HCT116 (cell line): ENCODE data around the gene ARHGEF16. TPM values are rescaled to one million over a fixed set of nuclear protein-coding genes. Genes with fewer than 3 reads are reported as not detected.

Experiments
- ATAC-seq: fragments of 200-7000 bp; cut with Tn5 transposase; 2 replicates; pipeline ENCODE4 v1.9.1; 2020; ENCODE audit warnings: mild to moderate bottlenecking, moderate library complexity
- BruUV-seq: library from RNA; stranded (reverse); fragments of 400-500 nt; replicated peaks from 2 replicates; lab custom pipeline; 2021; lab: Mats Ljungman, UMichigan
- CTCF ChIA-PET: fragments of 300-600 bp; sonication (Branson Sonifier 250); formaldehyde crosslinking; loops from one replicate; lab custom pipeline; 2021; ENCODE audit warnings: antibody characterized with exemption; lab: Charles Lee
- POLR2A ChIA-PET: fragments of 300-600, 350-600 bp; sonication (Branson Sonifier 250); formaldehyde crosslinking; loops from one replicate; lab custom pipeline; 2021; ENCODE audit warnings: antibody characterized with exemption; lab: Charles Lee
- RAD21 ChIA-PET, 2 experiments: fragments of 300-600 bp; sonication (Branson Sonifier 250); formaldehyde crosslinking; loops; one replicate each; lab custom pipeline; 2023; ENCODE audit warnings: low total read pairs in 2 of 2; ENCODE audit not compliant: uncharacterized antibody in 2 of 2, unreplicated experiment in 2 of 2, low non-redundant PET in 1 of 2; lab: Charles Lee
- DNase-seq: peaks from one replicate; pipeline ENCODE4 v3.0.0-alpha.2; 2010; ENCODE audit warnings: low read depth, low spot score
- H2AFZ ChIP-seq: fragments of 200-600 bp; shearing (Covaris generic), sonication (generic); 2 replicates; pipeline ENCODE4 v1.6.1; 2017; ENCODE audit warnings: low read depth, mixed run types, mixed read lengths, antibody characterized with exemption, low read length; ENCODE audit not compliant: poor library complexity, severe bottlenecking
- H3K27ac ChIP-seq: 2 replicates; pipeline ENCODE4 v1.5.1; 2012; ENCODE audit warnings: low read depth, low read length
- H3K27me3 ChIP-seq: fragments of 200-600 bp; sonication (generic); 2 replicates; pipeline ENCODE4 v1.6.1; 2016; ENCODE audit warnings: mixed run types, low read length, mixed read lengths; ENCODE audit not compliant: insufficient read depth
- H3K36me3 ChIP-seq, 2 experiments: fragments of 200-500 bp in 1 of 2; fragments of 200-600 bp in 1 of 2; sonication (Bioruptor generic) in 1 of 2; sonication (generic) in 1 of 2; 2 replicates each; pipeline versions ENCODE4 v1.5.1 to v1.6.1; 2014 to 2016; ENCODE audit warnings: low read length in 2 of 2, inconsistent platforms in 1 of 2, mixed read lengths in 1 of 2, mixed run types in 1 of 2; ENCODE audit not compliant: insufficient read depth in 2 of 2, control insufficient read depth in 1 of 2
- H3K4me1 ChIP-seq, 2 experiments: fragments of 200-600 bp in 1 of 2; sonication (generic) in 1 of 2; 2 replicates each; pipeline versions ENCODE4 v1.5.1 to v1.6.1; 2012 to 2017; ENCODE audit warnings: low read length in 2 of 2, inconsistent platforms in 1 of 2, mild to moderate bottlenecking in 1 of 2, mixed read lengths in 1 of 2, mixed run types in 1 of 2, moderate library complexity in 1 of 2; ENCODE audit not compliant: insufficient read depth in 2 of 2, control insufficient read depth in 1 of 2
- H3K4me2 ChIP-seq: fragments of 200-600 bp; sonication (generic); 2 replicates; pipeline ENCODE4 v1.6.1; 2017; ENCODE audit warnings: mixed run types, low read length, mixed read lengths
- H3K4me3 ChIP-seq, 2 experiments: fragments of 200-600 bp in 1 of 2; sonication (generic) in 1 of 2; replicated peaks in 1 of 2; 2 replicates each; pipeline ENCODE4 v1.5.1; 2011 to 2016; ENCODE audit warnings: low read length in 2 of 2, control low read depth in 1 of 2, low read depth in 1 of 2, mild to moderate bottlenecking in 1 of 2, mixed read lengths in 1 of 2, mixed run types in 1 of 2
- H3K79me2 ChIP-seq: fragments of 200-600 bp; sonication (generic); 2 replicates; pipeline ENCODE4 v1.6.1; 2017; ENCODE audit warnings: mild to moderate bottlenecking, mixed run types, low read length, moderate library complexity, mixed read lengths; ENCODE audit not compliant: insufficient read depth
- H3K9ac ChIP-seq: fragments of 200-600 bp; sonication (generic); 2 replicates; pipeline ENCODE4 v1.6.1; 2016; ENCODE audit warnings: low read length, mixed read lengths
- H3K9me2 ChIP-seq: fragments of 200-600 bp; sonication (generic), shearing (Covaris generic); 2 replicates; pipeline ENCODE4 v1.6.1; 2017; ENCODE audit warnings: mixed run types, mild to moderate bottlenecking, moderate library complexity; ENCODE audit not compliant: insufficient read depth
- H3K9me3 ChIP-seq, 2 experiments: fragments of 200-500 bp in 1 of 2; fragments of 200-600 bp in 1 of 2; sonication (Bioruptor generic) in 1 of 2; sonication (generic) in 1 of 2; 2 replicates each; pipeline ENCODE4 v1.6.1; 2014 to 2017; ENCODE audit warnings: low read length in 2 of 2, mixed read lengths in 2 of 2, inconsistent platforms in 1 of 2, low read depth in 1 of 2, mild to moderate bottlenecking in 1 of 2, mixed run types in 1 of 2, moderate library complexity in 1 of 2; ENCODE audit not compliant: control insufficient read depth in 1 of 2, insufficient read depth in 1 of 2
- H4K20me1 ChIP-seq: fragments of 200-600 bp; sonication (generic), shearing (Covaris generic); 2 replicates; pipeline ENCODE4 v1.6.1; 2017; ENCODE audit warnings: mixed run types, mild to moderate bottlenecking, moderate library complexity; ENCODE audit not compliant: insufficient read depth
- JUND ChIP-seq: IDR thresholded peaks from 2 replicates; pipeline ENCODE4 v1.6.1; 2012
- POLR2A ChIP-seq: IDR thresholded peaks from 2 replicates; pipeline ENCODE4 v1.7.0; 2011; ENCODE audit warnings: borderline replicate concordance; ENCODE audit not compliant: insufficient read depth, insufficient read length; ENCODE audit errors: extremely low read depth
- POLR2AphosphoS5 ChIP-seq: IDR thresholded peaks from 2 replicates; pipeline ENCODE4 v1.6.1; 2011; ENCODE audit warnings: mild to moderate bottlenecking, low read depth, low read length, moderate library complexity
- RAD21 ChIP-seq: IDR thresholded peaks from 2 replicates; pipeline ENCODE4 v1.6.1; 2012; ENCODE audit warnings: low read depth, mild to moderate bottlenecking
- SIN3A ChIP-seq: IDR thresholded peaks from 2 replicates; pipeline ENCODE4 v1.6.1; 2012; ENCODE audit warnings: low read depth
- SP1 ChIP-seq: IDR thresholded peaks from 2 replicates; pipeline ENCODE4 v1.6.1; 2012; ENCODE audit warnings: low read depth
- TCF7L2 ChIP-seq: IDR thresholded peaks from 2 replicates; pipeline ENCODE4 v1.7.0; 2011; ENCODE audit warnings: borderline replicate concordance, inconsistent platforms; ENCODE audit not compliant: insufficient read depth, insufficient read length; ENCODE audit errors: extremely low read depth
- ZFX ChIP-seq: fragments of 450-650 bp; IDR thresholded peaks from 2 replicates; pipeline ENCODE4 v1.6.1; 2017
- intact Hi-C: fragments of 100-400 bp; cut with micrococcal nuclease; formaldehyde crosslinking; loops from 2 replicates; pipeline ENCODE4 v1.10.0; 2022
- total RNA-seq: library from RNA; stranded (reverse); gene quantifications from one replicate; pipeline ENCODE4 v1.2.1, GENCODE V29; 2021; ENCODE audit not compliant: unreplicated experiment
- TF ChIP-seq, protein P1 (sequence below): IDR thresholded peaks from 2 replicates; pipeline ENCODE4 v1.6.1; 2012; ENCODE audit warnings: low read depth
- TF ChIP-seq, protein P2 (sequence below): IDR thresholded peaks from 2 replicates; pipeline ENCODE4 v1.6.1; 2012

ARHGEF16 gene
- total RNA-seq, 1 experiment from 2014 or later: 37.4 TPM

DNA sequence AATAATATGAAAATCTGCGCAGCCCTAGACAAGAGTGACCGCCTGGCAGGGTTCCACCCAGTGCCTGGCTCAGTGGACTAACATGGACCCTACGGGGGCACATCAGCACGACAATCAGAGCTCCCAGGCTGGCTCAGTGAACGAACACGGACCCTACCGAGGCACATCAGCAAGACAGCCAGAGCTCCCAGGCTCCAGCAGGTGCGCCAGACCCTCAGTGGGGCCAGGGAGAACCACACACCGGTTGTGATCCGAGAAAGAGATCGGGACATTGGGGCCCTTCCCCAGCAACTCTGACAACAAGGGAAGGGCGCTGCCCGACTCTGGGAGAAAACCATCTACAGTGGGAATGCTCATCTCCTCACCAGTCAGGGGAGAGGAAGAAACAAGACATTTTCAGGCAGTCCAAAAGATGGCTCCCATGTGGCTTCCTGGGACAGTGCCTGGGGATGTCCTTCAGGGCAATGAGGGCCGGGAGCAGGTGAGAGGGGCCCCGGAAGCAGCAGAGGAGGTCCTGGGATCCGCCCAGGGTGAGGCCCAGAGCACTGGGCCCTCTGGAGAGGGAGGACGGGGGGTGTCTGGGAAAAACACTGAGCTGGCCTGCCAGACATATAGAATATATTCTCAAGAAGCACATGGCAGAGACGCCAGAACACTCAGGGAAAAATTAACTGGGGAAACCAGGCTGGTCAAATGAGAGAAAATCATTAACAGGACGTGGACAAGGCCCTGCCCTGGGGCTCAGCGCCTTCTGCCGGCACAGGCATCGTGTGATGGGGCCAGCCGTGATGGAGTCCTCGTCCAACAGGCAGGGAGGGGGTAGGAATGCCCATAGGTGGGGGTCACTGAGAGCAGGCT, 4.8 kb downstream of the ARHGEF16 start:
- ChIA-PET RAD21 (no interaction called here), CTCF (no interaction called here), POLR2A (no interaction called here)
- Histone ChIP-seq H3K4me1 (peaks cover 19 to 34% of the 10 kb centered on the region in 2 experiments), H3K27me3 (no peaks in the 10 kb centered on the region), H3K36me3 (no peaks in the 10 kb centered on the region), H3K4me3 (no peak overlapping the region), H3K79me2 (peaks cover 15% of the 10 kb centered on the region), H4K20me1 (no peaks in the 10 kb centered on the region), H3K9me3 (no peaks in the 10 kb centered on the region), H3K9me2 (no peaks in the 10 kb centered on the region), H3K27ac (peak overlapping the region; percentile 1; the same call in 1 of the 2 replicates), H2AFZ (no peak overlapping the region), H3K9ac (no peak overlapping the region), H3K4me2 (peak overlapping the region; percentile 51)
- ATAC-seq: no peak
- intact Hi-C loops: no loop called here
- TF ChIP-seq TCF7L2 (no peak), SP1 (no peak), POLR2AphosphoS5 (no peak), ZFX (no peak), JUND (no peak), RAD21 (no peak), SIN3A (no peak)
- no TSS peak for BruUV-seq
- no peak for DNase-seq

DNA sequence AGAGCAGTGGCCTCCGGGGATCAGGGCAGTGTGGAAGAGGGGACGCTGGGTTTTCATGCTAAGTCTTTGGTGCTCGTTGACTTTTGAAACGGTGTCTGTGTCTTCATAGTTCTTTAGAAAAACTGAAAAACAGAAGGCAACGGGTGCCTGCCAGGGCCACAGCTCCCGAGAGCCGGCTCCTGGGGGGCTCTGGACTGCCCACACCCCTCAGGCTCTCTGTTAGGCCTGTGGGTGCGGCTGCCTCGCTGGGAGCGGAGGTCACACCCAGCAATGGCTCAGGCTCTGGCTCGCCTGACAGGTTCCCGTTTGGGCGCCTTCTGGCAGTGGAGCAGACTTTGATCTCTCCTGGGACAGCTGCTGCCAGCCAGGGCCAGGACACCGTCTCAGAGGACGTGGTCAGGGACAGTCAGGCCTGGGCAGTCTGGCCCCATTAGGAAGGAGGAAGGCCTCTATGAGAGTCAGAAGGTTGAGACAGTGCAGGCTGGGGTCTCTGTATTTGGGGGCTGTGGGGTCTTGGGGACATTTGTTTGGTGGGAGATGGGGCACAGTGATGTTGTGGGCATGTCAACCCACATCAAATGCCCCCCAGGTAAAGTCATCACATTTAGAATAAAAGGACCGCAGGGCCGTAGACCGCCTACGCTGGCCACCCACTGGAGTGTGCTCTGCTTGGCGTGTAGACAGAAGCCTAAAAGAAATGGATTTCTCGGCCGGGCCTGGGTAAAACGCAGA, 5.6 kb downstream of the ARHGEF16 start:
- Histone ChIP-seq H4K20me1 (no peaks in the 10 kb centered on the region), H3K27me3 (no peaks in the 10 kb centered on the region), H3K9me2 (no peaks in the 10 kb centered on the region), H3K4me1 (peaks cover 19 to 32% of the 10 kb centered on the region in 2 experiments), H3K36me3 (no peaks in the 10 kb centered on the region), H3K9ac (peak overlapping the region; percentile 30; the same call in 1 of the 2 replicates), H3K4me3 (no peak overlapping the region), H3K27ac (peak overlapping the region; percentile 1; the same call in 1 of the 2 replicates), H3K79me2 (peaks cover 13% of the 10 kb centered on the region), H2AFZ (no peak overlapping the region), H3K9me3 (no peaks in the 10 kb centered on the region), H3K4me2 (peak overlapping the region; percentile 51)
- TF ChIP-seq POLR2A (no peak), RAD21 (no peak), TCF7L2 (peak; percentile 9), SP1 (no peak), JUND (no peak), POLR2AphosphoS5 (no peak)
- TF ChIP-seq, protein P1, sequence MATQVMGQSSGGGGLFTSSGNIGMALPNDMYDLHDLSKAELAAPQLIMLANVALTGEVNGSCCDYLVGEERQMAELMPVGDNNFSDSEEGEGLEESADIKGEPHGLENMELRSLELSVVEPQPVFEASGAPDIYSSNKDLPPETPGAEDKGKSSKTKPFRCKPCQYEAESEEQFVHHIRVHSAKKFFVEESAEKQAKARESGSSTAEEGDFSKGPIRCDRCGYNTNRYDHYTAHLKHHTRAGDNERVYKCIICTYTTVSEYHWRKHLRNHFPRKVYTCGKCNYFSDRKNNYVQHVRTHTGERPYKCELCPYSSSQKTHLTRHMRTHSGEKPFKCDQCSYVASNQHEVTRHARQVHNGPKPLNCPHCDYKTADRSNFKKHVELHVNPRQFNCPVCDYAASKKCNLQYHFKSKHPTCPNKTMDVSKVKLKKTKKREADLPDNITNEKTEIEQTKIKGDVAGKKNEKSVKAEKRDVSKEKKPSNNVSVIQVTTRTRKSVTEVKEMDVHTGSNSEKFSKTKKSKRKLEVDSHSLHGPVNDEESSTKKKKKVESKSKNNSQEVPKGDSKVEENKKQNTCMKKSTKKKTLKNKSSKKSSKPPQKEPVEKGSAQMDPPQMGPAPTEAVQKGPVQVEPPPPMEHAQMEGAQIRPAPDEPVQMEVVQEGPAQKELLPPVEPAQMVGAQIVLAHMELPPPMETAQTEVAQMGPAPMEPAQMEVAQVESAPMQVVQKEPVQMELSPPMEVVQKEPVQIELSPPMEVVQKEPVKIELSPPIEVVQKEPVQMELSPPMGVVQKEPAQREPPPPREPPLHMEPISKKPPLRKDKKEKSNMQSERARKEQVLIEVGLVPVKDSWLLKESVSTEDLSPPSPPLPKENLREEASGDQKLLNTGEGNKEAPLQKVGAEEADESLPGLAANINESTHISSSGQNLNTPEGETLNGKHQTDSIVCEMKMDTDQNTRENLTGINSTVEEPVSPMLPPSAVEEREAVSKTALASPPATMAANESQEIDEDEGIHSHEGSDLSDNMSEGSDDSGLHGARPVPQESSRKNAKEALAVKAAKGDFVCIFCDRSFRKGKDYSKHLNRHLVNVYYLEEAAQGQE: no peak
- TF ChIP-seq, protein P2, sequence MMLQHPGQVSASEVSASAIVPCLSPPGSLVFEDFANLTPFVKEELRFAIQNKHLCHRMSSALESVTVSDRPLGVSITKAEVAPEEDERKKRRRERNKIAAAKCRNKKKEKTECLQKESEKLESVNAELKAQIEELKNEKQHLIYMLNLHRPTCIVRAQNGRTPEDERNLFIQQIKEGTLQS: no peak
- RAD21 ChIA-PET: no interaction called here
- no TSS peak for BruUV-seq
- CTCF ChIA-PET: no interaction called here
- intact Hi-C loops: no loop called here
- DNase-seq (no peak), ATAC-seq (peak; percentile 51)
- POLR2A ChIA-PET: no interaction called here
